IMR-90 (cell line): Measurements from ENCODE around the gene PTPN22.
"Not testable (repeated sequence)": the region's sequence is repeated elsewhere in the genome, so short reads cannot be mapped to it uniquely, and the experiment has no call there.

Source experiments
- CHD1 ChIP-seq: IDR thresholded peaks from 2 replicates; pipeline ENCODE4 v1.6.1; 2012; ENCODE audit warnings: low read depth, low read length, improper control_type of control experiment
- FOS ChIP-seq: fragments of 150-350 bp; IDR thresholded peaks from 2 replicates; pipeline ENCODE4 v1.6.1; 2016; ENCODE audit warnings: low read depth, low read length
- MAZ ChIP-seq: IDR thresholded peaks from 2 replicates; pipeline ENCODE4 v1.6.1; 2012; ENCODE audit warnings: low read depth, mild to moderate bottlenecking, low read length, improper control_type of control experiment, moderate library complexity, borderline replicate concordance
- POLR2A ChIP-seq: IDR thresholded peaks from 2 replicates; pipeline ENCODE4 v1.6.1; 2012; ENCODE audit warnings: mild to moderate bottlenecking, low read depth, low read length
- RFX5 ChIP-seq: IDR thresholded peaks from 2 replicates; pipeline ENCODE4 v1.8.0; 2012; ENCODE audit warnings: low read depth, mild to moderate bottlenecking, low read length, moderate library complexity
- SMC3 ChIP-seq: fragments of 150-350 bp; IDR thresholded peaks from 2 replicates; pipeline ENCODE4 v1.6.1; 2016; ENCODE audit warnings: low read depth, mild to moderate bottlenecking, antibody characterized with exemption, low read length, moderate library complexity
- TF ChIP-seq, protein P1 (sequence below): conservative IDR thresholded peaks from 2 replicates; pipeline ENCODE4 v1.5.1; 2012; ENCODE audit warnings: mild to moderate bottlenecking, low read depth, low read length, improper control_type of control experiment
- TF ChIP-seq, protein P2 (sequence below): fragments of 150-350 bp; IDR thresholded peaks from 2 replicates; pipeline ENCODE4 v1.6.1; 2017; ENCODE audit warnings: mild to moderate bottlenecking, antibody characterized with exemption, low read length, low read depth
- TF ChIP-seq, protein P3 (sequence below): fragments of 150-350 bp; IDR thresholded peaks from 2 replicates; pipeline ENCODE4 v1.6.1; 2016; ENCODE audit warnings: low read depth, mild to moderate bottlenecking, low read length, moderate library complexity, borderline replicate concordance

DNA sequence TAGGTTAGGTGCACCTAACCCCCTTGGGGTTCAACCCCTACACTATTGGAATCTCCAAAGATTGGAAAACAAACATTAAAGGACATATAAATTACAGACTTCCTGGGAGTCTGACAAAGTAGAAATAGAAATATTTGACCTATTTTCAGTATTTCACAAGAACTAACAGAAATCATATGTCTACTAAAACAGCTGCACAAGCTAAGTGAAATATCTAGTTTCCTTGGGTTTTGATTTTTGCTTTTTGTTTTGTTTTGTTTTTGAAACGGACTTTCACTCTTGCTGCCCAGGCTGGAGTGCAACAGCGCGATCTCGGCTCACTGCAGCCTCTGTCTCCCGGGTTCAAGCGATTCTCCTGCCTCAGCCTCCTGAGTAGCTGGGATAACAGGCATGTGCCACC is 18.8 kb downstream of the PTPN22 start:
- TF ChIP-seq, protein P1, sequence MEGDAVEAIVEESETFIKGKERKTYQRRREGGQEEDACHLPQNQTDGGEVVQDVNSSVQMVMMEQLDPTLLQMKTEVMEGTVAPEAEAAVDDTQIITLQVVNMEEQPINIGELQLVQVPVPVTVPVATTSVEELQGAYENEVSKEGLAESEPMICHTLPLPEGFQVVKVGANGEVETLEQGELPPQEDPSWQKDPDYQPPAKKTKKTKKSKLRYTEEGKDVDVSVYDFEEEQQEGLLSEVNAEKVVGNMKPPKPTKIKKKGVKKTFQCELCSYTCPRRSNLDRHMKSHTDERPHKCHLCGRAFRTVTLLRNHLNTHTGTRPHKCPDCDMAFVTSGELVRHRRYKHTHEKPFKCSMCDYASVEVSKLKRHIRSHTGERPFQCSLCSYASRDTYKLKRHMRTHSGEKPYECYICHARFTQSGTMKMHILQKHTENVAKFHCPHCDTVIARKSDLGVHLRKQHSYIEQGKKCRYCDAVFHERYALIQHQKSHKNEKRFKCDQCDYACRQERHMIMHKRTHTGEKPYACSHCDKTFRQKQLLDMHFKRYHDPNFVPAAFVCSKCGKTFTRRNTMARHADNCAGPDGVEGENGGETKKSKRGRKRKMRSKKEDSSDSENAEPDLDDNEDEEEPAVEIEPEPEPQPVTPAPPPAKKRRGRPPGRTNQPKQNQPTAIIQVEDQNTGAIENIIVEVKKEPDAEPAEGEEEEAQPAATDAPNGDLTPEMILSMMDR: not testable (repeated sequence)
- not testable (repeated sequence) for TF ChIP-seq POLR2A, RFX5, FOS, CHD1, MAZ, SMC3
- TF ChIP-seq, protein P2, sequence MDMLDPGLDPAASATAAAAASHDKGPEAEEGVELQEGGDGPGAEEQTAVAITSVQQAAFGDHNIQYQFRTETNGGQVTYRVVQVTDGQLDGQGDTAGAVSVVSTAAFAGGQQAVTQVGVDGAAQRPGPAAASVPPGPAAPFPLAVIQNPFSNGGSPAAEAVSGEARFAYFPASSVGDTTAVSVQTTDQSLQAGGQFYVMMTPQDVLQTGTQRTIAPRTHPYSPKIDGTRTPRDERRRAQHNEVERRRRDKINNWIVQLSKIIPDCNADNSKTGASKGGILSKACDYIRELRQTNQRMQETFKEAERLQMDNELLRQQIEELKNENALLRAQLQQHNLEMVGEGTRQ: not testable (repeated sequence)
- TF ChIP-seq, protein P3, sequence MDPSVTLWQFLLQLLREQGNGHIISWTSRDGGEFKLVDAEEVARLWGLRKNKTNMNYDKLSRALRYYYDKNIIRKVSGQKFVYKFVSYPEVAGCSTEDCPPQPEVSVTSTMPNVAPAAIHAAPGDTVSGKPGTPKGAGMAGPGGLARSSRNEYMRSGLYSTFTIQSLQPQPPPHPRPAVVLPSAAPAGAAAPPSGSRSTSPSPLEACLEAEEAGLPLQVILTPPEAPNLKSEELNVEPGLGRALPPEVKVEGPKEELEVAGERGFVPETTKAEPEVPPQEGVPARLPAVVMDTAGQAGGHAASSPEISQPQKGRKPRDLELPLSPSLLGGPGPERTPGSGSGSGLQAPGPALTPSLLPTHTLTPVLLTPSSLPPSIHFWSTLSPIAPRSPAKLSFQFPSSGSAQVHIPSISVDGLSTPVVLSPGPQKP: not testable (repeated sequence)
